ENCODE measurements around the gene MTMR12. TPM values are rescaled to one million over a fixed set of nuclear protein-coding genes. Genes with fewer than 3 reads are reported as not detected.

The MTMR12 gene
- total and polyA plus RNA-seq, 2 of the 8 experiments (the other 6 are each of a cell fraction or from before 2014, with no cell fraction given): 19.1 to 59.3 TPM

DNA sequence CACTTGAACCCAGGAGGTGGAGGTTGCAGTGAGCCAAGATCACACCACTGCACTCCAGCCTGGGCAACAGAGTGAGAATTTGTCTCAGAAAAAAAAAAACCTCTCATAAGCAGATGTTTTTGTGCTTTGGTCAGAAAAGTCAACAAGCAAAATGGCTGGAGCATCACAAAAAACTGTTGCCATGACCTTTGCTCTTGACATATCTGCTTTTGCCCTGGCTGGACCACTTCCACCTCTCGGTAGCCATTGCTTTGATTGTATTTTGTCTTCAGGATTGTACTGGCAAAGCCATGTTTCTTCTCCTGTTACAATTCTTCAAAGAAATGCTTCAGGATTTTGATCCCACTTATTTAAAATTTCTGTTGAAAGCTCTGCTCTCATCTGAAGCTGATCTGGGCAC lies 67.0 kb downstream of the MTMR12 start (continued):
- TF ChIP-seq, protein P1, sequence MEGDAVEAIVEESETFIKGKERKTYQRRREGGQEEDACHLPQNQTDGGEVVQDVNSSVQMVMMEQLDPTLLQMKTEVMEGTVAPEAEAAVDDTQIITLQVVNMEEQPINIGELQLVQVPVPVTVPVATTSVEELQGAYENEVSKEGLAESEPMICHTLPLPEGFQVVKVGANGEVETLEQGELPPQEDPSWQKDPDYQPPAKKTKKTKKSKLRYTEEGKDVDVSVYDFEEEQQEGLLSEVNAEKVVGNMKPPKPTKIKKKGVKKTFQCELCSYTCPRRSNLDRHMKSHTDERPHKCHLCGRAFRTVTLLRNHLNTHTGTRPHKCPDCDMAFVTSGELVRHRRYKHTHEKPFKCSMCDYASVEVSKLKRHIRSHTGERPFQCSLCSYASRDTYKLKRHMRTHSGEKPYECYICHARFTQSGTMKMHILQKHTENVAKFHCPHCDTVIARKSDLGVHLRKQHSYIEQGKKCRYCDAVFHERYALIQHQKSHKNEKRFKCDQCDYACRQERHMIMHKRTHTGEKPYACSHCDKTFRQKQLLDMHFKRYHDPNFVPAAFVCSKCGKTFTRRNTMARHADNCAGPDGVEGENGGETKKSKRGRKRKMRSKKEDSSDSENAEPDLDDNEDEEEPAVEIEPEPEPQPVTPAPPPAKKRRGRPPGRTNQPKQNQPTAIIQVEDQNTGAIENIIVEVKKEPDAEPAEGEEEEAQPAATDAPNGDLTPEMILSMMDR (IDR thresholded peaks at IDR 0.05; ENCODE audit: control extremely low read depth in 1 of 3, insufficient read depth in 1 of 3, low read depth in 1 of 3, low read length in 3 of 3): no peak
- no peak for TF ChIP-seq TAF1 (IDR thresholded peaks at IDR 0.05; ENCODE audit: low read depth, low read length)
- TF ChIP-seq CHD2 (IDR thresholded peaks at IDR 0.05; ENCODE audit: low read length): no peak
- TF ChIP-seq SRF (IDR thresholded peaks at IDR 0.05; ENCODE audit: low read depth, low read length): no peak
- no peak for TF ChIP-seq SAP30 (IDR thresholded peaks at IDR 0.05; ENCODE audit: insufficient read depth, insufficient replicate concordance, low read length)
- no peak for TF ChIP-seq BCL11A (IDR thresholded peaks at IDR 0.05; ENCODE audit: low read depth in 2 of 2, low read length in 2 of 2)
- TF ChIP-seq MAFK (IDR thresholded peaks at IDR 0.05; ENCODE audit: low read depth, low read length): no peak

All from H1 (cell line).